Heart right ventricle (tissue), 16 donors: ENCODE measurements around the gene AKAP8. TPM values are rescaled to one million over a fixed set of nuclear protein-coding genes. Genes with fewer than 3 reads are reported as not detected.
A peak's percentile ranks its signal among the peaks of the same experiment; 100 is the strongest.
"Not testable (repeated sequence)": the region's sequence is repeated elsewhere in the genome, so short reads cannot be mapped to it uniquely, and the experiment has no call there.

Source experiments
- ATAC-seq, 8 donors: fragments of 200-7000 bp; cut with Tn5 transposase; one replicate each; pipeline ENCODE4 v1.9.1; 2020; ENCODE audit warnings: mild to moderate bottlenecking in 8 of 8, moderate library complexity in 8 of 8, moderate number of reproducible peaks in 1 of 8
- DNase-seq, 2 donors: peaks; one replicate each; pipeline ENCODE4 v3.0.0-alpha.2; 2020
- H3K27ac ChIP-seq, 10 donors: fragments of 200-600 bp; sonication (generic) in 2 of 10; one replicate each; pipeline versions ENCODE4 v1.5.0 to v1.8.0; 2020 to 2022; ENCODE audit warnings: mild to moderate bottlenecking in 3 of 10
- H3K27me3 ChIP-seq, 7 donors: fragments of 200-600 bp; one replicate each; pipeline ENCODE4 v1.8.0; 2021 to 2022; ENCODE audit warnings: mild to moderate bottlenecking in 2 of 7
- H3K36me3 ChIP-seq, 9 donors: fragments of 200-600 bp; sonication (generic) in 1 of 9; one replicate each; pipeline versions ENCODE4 v1.5.0 to v1.8.0; 2020 to 2022; ENCODE audit warnings: mild to moderate bottlenecking in 2 of 9
- H3K4me1 ChIP-seq, 9 donors: fragments of 200-600 bp; sonication (generic) in 1 of 9; one replicate each; pipeline versions ENCODE4 v1.5.0 to v1.8.0; 2020 to 2022; ENCODE audit warnings: mild to moderate bottlenecking in 4 of 9
- H3K4me3 ChIP-seq, 10 donors: fragments of 200-600 bp; sonication (generic) in 2 of 10; one replicate each; pipeline versions ENCODE4 v1.5.0 to v1.8.0; 2020 to 2022; ENCODE audit warnings: mild to moderate bottlenecking in 7 of 10, moderate library complexity in 2 of 10
- H3K9me3 ChIP-seq, 11 donors: fragments of 200-600 bp in 10 of 11; sonication (generic) in 2 of 11; one replicate each; pipeline versions ENCODE4 v1.5.0 to v1.8.0; 2013 to 2022; ENCODE audit warnings: mild to moderate bottlenecking in 2 of 11, control low read depth in 1 of 11, moderate library complexity in 1 of 11
- CTCF ChIP-seq, 9 donors: fragments of 200-600 bp; sonication (generic) in 2 of 9; IDR thresholded peaks; one replicate each; pipeline versions ENCODE4 v1.5.0 to v1.8.0; 2021 to 2022; ENCODE audit warnings: antibody characterized with exemption in 9 of 9, mild to moderate bottlenecking in 5 of 9, moderate library complexity in 1 of 9
- WGBS, 2 donors: extraction: QIAGEN DNeasy Blood & Tissue Kit; methylation state at CpG; one replicate each; pipeline ENCODE4 v1.1.7; 2013; ENCODE audit warnings: inconsistent platforms in 1 of 2; 5-methylcytosine and 5-hydroxymethylcytosine counted together
- intact Hi-C, 10 donors: fragments of 100-400 bp; cut with DNase I; formaldehyde crosslinking; loops; one replicate each; pipeline versions ENCODE4 v1.11.1 to v1.14.2; 2022
- polyA plus RNA-seq, 2 donors: library from polyadenylated mRNA; stranded (reverse); fragments of 200-250 nt; gene quantifications; one replicate each; pipeline ENCODE4 v1.2.3, GENCODE V29; 2013
- total RNA-seq, 10 donors: library from RNA; stranded (reverse); fragmentation: NEBNext Ultra II Directional in 3 of 10; extraction: Animal tissue kit (Norgen Biotek cat#: 25700) in 3 of 10; gene quantifications; one replicate each; pipeline versions ENCODE4 v1.2.1 to v1.2.4, GENCODE V29; 2021 to 2023
- donor health status: Arrhythmogenic right ventricular cardiomyopathy.
- donor health status: ischemic (EF 13 %, LVEDD 7.1; RV severe dilation, severe dysfunction).
- donor health status: healthy with polysubstance abuse.
- donor health status: DM: no; HTN: yes; CAD: no.
- donor health status: DM: no; HTN: no; CAD: no.
- donor health status: ischemic (EF 25% LVEDD 6.9; RV normal size, moderate dysfunction).
- donor health status: ischemic (EF 25% LVEDD 5.7; RV mildly dilated, moderate dysfunction).
- donor health status: healthy.
- donor health status: DM: yes; HTN: yes; CAD: no.
- donor health status: Ischemic cardiomyopathy.
- donor health status: ischemic (EF 35%, LVEDD 5.7; RV mildly dilated, moderate dysfunction).
- donor health status: nonischemic (EF 11% LVEDD 7.7; RV severe dilation, severe dysfunction).
- donor health status: DM: yes; HTN: yes; CAD: no.
- donor health status: PGD.
- donor health status: ischemic (EF 29% LVEDD 5.4; RV normal size, mild dysfunction).
- donor health status: nonischemic (EF 23%, LVEDD 6.1; RV moderate dilation, normal function).

Gene AKAP8
- total and polyA plus RNA-seq, 12 donors, result 12.8 to 32.2 (median 18.6) TPM

- no peak for DNase-seq
- peak in 1 of 8 donors; percentile 34 for ATAC-seq
- intact Hi-C loops, result loop anchor here in 2 of 10 donors (5.0 kb wide), 2 partner anchors 37 to 112 kb away; partner anchors contain the start of gene BRD4 (in 1 of the 2)
- H3K4me1 ChIP-seq, result peaks cover 5 to 52% (median 31%) of the 10 kb centered on the region in 9 donors
- TF ChIP-seq CTCF (IDR thresholded peaks at IDR 0.05), result peak in 1 of 9 donors; percentile 16
- H3K27me3 ChIP-seq, result no peaks in the 10 kb centered on the region
- H3K27ac ChIP-seq, result peak overlapping the region in 5 of 10 donors; percentile 34 to 81 (median 63)
- WGBS, 2 donors, result 89 to 92% methylated on average over 35 of the region's 35 CpGs
- peaks cover 11 to 100% (median 68%) of the 10 kb centered on the region in 9 donors for H3K36me3 ChIP-seq
- H3K4me3 ChIP-seq, result no peak overlapping the region
- no peaks in the 10 kb centered on the region for H3K9me3 ChIP-seq
Observed at GRCh38 chr19:15368798-15369593, 10.6 kb downstream of the AKAP8 start.

DNA sequence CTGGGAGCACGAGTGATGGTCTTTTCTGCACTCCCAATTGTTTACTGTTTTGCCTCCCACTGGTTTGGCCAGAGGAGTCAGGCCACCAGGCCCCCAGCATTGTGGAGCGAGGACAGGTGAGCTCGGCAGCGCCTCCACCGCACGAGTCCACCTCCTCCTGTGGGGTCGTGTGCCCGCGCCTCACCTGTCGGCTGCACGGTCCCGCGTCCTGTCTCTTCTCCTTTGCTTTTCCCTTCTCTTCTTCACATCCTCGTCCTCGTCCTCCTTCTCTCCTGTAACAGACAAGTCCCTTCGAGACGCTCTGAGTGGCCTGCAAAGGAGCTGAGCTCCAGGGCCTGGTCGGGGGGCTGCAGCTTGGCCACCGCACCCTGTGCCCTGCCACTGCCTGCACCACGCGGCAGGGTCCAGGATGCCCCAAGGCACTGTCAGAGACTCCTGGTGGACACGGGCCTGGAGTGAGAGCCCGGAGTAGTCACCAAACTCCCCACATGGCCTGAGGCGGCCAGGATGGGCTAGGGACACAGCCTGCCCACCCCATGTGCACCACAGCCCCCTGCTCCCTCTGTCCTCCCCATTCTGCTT, 11.4 kb downstream of the AKAP8 start:
- Histone ChIP-seq H3K27ac (peak overlapping the region in 9 of 10 donors; percentile 7 to 81 (median 63)), H3K9me3 (no peaks in the 10 kb centered on the region), H3K4me1 (peaks cover 0 to 46% (median 23%) of the 10 kb centered on the region in 9 donors), H3K4me3 (no peak overlapping the region), H3K27me3 (no peaks in the 10 kb centered on the region), H3K36me3 (peaks cover 11 to 92% (median 67%) of the 10 kb centered on the region in 9 donors)
- 95 to 97% methylated on average over 24 of the region's 24 CpGs for WGBS, 2 donors
- ATAC-seq (peak in 2 of 8 donors; percentile 4 to 31), DNase-seq (no peak)
- intact Hi-C loops, result loop anchor here in 2 of 10 donors (5.0 kb wide), 2 partner anchors 36 to 111 kb away; partner anchors contain the start of gene BRD4 (in 1 of the 2)
- TF ChIP-seq CTCF (IDR thresholded peaks at IDR 0.05), result no peak

DNA sequence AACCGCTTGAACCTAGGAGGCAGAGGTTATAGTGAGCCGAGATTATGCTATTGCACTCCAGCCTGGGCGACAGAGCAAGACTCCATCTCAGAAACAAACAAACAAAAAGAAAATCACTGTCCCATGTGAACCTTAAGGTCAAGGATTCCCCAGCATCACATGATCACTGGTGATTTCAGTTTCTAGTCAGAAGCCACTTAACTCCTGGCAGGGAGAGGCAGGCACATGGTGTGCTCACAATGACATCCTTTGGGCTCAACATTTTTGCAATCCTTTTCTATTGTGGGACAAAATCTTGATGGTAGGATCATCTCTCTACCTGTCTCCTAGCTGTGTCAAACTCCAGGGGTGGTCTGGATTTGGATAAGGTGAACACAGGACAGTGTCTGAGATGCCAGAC, 12.1 kb downstream of the AKAP8 start:
- WGBS, 2 donors, result 65 to 69% methylated on average over 3 of the region's 3 CpGs
- peaks cover 0 to 43% (median 18%) of the 10 kb centered on the region in 9 donors for H3K4me1 ChIP-seq
- DNase-seq (peak in 1 of 2 donors; percentile 41), ATAC-seq (peak; percentile 22 to 83 (median 74))
- peaks cover 11 to 85% (median 60%) of the 10 kb centered on the region in 9 donors for H3K36me3 ChIP-seq
- no peaks in the 10 kb centered on the region for H3K9me3 ChIP-seq
- H3K4me3 ChIP-seq, result no peak overlapping the region
- intact Hi-C loops, result loop anchor here in 2 of 10 donors (5.0 kb wide), 2 partner anchors 35 to 110 kb away; partner anchors contain the start of gene BRD4 (in 1 of the 2)
- no peaks in the 10 kb centered on the region for H3K27me3 ChIP-seq
- no peak for TF ChIP-seq CTCF (IDR thresholded peaks at IDR 0.05)
- H3K27ac ChIP-seq, result peak overlapping the region in 9 of 10 donors; percentile 34 to 81 (median 63)

GRCh38 chr19:15365264-15365663, 14.3 kb downstream of the AKAP8 start:
- H3K4me1 ChIP-seq, result peaks cover 0 to 29% (median 17%) of the 10 kb centered on the region in 9 donors
- DNase-seq (no peak), ATAC-seq (no peak)
- no peak overlapping the region for H3K4me3 ChIP-seq
- no peaks in the 10 kb centered on the region for H3K27me3 ChIP-seq
- H3K27ac ChIP-seq, result no peak overlapping the region
- H3K9me3 ChIP-seq, result no peaks in the 10 kb centered on the region
- no peak for TF ChIP-seq CTCF (IDR thresholded peaks at IDR 0.05)
- H3K36me3 ChIP-seq, result peaks cover 0 to 83% (median 56%) of the 10 kb centered on the region in 9 donors
- intact Hi-C loops, result loop anchor here in 3 of 10 donors (1.0 to 5.0 kb wide), 3 partner anchors 9 to 108 kb away; partner anchors contain the start of gene BRD4 (in 1 of the 3)
- WGBS, 2 donors, result 93 to 96% methylated on average over 6 of the region's 6 CpGs

GRCh38 chr19:15363791-15364190, 15.8 kb downstream of the AKAP8 start:
- H3K27ac ChIP-seq, intact Hi-C loops, H3K9me3 ChIP-seq, H3K27me3 ChIP-seq, DNase-seq, H3K4me3 ChIP-seq, ATAC-seq: not testable (repeated sequence)
- Histone ChIP-seq H3K4me1 (peaks cover 0 to 29% (median 17%) of the 10 kb centered on the region in 9 donors), H3K36me3 (peaks cover 0 to 83% (median 56%) of the 10 kb centered on the region in 9 donors)
- 33 to 44% methylated on average over 3 of the region's 3 CpGs for WGBS, 2 donors

- 90 to 98% methylated on average over 15 to 29 of the region's 30 CpGs for WGBS, 2 donors
- H3K9me3 ChIP-seq, ATAC-seq, H3K4me3 ChIP-seq, DNase-seq, H3K27me3 ChIP-seq, intact Hi-C loops, H3K27ac ChIP-seq: not testable (repeated sequence)
- peaks cover 0 to 21% (median 12%) of the 10 kb centered on the region in 9 donors for H3K4me1 ChIP-seq
- H3K36me3 ChIP-seq, result peaks cover 0 to 83% (median 56%) of the 10 kb centered on the region in 9 donors
Observed at GRCh38 chr19:15363048-15363447, 16.5 kb downstream of the AKAP8 start.
